GM12875 (cell line): ENCODE results near the gene MIF4GD.

ENCODE experiments used
- H3K4me3 ChIP-seq: one replicate; pipeline ENCODE4 v1.5.1; 2011; ENCODE audit warnings: low read depth, low read length, control low read depth
- TF ChIP-seq, protein P1 (sequence below): IDR thresholded peaks from 2 replicates; pipeline ENCODE4 v1.5.1; 2011; ENCODE audit warnings: low read depth, mild to moderate bottlenecking, control low read depth, inconsistent platforms, low read length, moderate library complexity, borderline replicate concordance; ENCODE audit not compliant: insufficient read depth

MIF4GD gene

GRCh38 chr17:75241996-75242460 lies 29.0 kb downstream of the MIF4GD start:
- TF ChIP-seq, protein P1, sequence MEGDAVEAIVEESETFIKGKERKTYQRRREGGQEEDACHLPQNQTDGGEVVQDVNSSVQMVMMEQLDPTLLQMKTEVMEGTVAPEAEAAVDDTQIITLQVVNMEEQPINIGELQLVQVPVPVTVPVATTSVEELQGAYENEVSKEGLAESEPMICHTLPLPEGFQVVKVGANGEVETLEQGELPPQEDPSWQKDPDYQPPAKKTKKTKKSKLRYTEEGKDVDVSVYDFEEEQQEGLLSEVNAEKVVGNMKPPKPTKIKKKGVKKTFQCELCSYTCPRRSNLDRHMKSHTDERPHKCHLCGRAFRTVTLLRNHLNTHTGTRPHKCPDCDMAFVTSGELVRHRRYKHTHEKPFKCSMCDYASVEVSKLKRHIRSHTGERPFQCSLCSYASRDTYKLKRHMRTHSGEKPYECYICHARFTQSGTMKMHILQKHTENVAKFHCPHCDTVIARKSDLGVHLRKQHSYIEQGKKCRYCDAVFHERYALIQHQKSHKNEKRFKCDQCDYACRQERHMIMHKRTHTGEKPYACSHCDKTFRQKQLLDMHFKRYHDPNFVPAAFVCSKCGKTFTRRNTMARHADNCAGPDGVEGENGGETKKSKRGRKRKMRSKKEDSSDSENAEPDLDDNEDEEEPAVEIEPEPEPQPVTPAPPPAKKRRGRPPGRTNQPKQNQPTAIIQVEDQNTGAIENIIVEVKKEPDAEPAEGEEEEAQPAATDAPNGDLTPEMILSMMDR: no peak
- no peak overlapping the region for H3K4me3 ChIP-seq

GRCh38 chr17:75241502-75241901 lies 29.5 kb downstream of the MIF4GD start:
- TF ChIP-seq, protein P1: no peak
- H3K4me3 ChIP-seq: no peak overlapping the region

DNA sequence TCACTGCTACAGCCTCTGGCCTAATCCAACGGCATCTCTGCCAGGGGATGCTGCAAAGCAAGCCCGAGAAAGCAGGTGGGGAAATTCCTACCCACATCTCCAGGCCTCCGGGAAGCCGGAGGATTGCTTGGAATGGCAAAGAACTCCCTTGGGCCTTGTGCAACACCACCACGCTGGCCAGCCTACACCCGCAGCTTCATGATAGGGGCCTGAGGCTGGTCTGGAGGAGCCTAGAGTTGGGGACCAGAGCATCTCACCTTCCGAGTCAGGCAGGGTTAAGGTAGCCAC lies 29.9 kb downstream of the MIF4GD start:
- no peak overlapping the region for H3K4me3 ChIP-seq
- TF ChIP-seq, protein P1: no peak

- H3K4me3 ChIP-seq: no peak overlapping the region
- TF ChIP-seq, protein P1: peak; percentile 86
Measured at GRCh38 chr17:75240394-75241142, 30.5 kb downstream of the MIF4GD start.

DNA sequence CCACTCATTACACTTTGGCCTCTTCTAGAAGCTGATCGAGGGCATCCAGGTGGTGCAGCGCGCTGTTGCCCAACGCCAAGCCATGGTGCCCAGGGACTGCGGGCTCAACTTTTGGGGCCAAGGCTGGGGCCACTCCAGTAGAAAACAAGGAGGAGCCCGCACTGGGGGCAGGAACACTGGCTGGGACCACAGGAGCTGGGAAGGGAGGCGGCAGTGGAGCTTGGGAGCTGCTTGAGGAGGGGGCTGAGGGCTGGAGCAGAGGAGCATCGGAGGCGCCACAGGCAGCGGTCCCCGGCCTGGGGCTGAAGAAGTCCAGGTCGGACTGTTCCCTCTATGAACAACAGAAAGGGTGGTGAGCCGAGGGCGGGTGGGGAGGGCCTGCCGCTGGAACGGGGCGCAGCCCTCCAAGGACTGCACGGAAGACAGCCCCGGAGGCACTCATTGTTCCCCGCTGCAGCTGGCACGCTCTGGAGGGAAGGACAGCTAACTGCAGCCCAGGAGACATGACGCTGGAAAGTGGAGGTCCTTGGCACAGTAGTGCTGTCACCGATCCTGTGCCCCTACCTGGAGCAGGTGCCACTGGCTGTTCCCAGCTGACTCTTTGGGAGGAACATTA lies 31.1 kb downstream of the MIF4GD start:
- H3K4me3 ChIP-seq: no peak overlapping the region
- TF ChIP-seq, protein P1: no peak

GRCh38 chr17:75239214-75239613 lies 31.8 kb downstream of the MIF4GD start:
- TF ChIP-seq, protein P1: no peak
- H3K4me3 ChIP-seq: no peak overlapping the region

GRCh38 chr17:75238684-75239191 lies 32.3 kb downstream of the MIF4GD start:
- H3K4me3 ChIP-seq: no peak overlapping the region
- TF ChIP-seq, protein P1: peak; percentile 88
